CD14-positive monocyte (primary cell): Measurements from ENCODE around the gene STON1. TPM values are rescaled to one million over a fixed set of nuclear protein-coding genes. Genes with fewer than 3 reads are reported as not detected.

Experiments
- DNase-seq, 3 donors: peaks; one replicate each; pipeline ENCODE4 v3.0.0-alpha.2; 2011 to 2022
- H2AFZ ChIP-seq: 2 replicates; pipeline ENCODE4 v1.6.0; 2012; ENCODE audit warnings: mild to moderate bottlenecking, low read depth, low read length, inconsistent platforms; ENCODE audit not compliant: insufficient read depth, poor library complexity, severe bottlenecking
- H3K27ac ChIP-seq, 2 donors: 1 replicate in 1 of 2; 2 replicates in 1 of 2; pipeline ENCODE4 v1.5.1; 2012 to 2013; ENCODE audit warnings: low read length in 2 of 2, control low read depth in 1 of 2, inconsistent platforms in 1 of 2, low read depth in 1 of 2, mild to moderate bottlenecking in 1 of 2
- H3K27me3 ChIP-seq, 2 donors: one replicate each; pipeline versions ENCODE4 v1.6.0 to v1.6.1; 2011 to 2013; ENCODE audit warnings: low read length in 2 of 2; ENCODE audit not compliant: control insufficient read depth in 2 of 2, insufficient read depth in 2 of 2
- H3K36me3 ChIP-seq, 2 donors: replicated peaks in 1 of 2; 1 replicate in 1 of 2; 2 replicates in 1 of 2; pipeline versions ENCODE4 v1.5.1 to v1.6.1; 2012 to 2013; ENCODE audit warnings: low read length in 2 of 2, control low read depth in 1 of 2, inconsistent platforms in 1 of 2, mild to moderate bottlenecking in 1 of 2; ENCODE audit not compliant: insufficient read depth in 2 of 2, control insufficient read depth in 1 of 2
- H3K4me1 ChIP-seq, 2 donors: 1 replicate in 1 of 2; 2 replicates in 1 of 2; pipeline versions ENCODE4 v1.5.1 to v1.6.1; 2012 to 2013; ENCODE audit warnings: low read length in 2 of 2, control low read depth in 1 of 2, inconsistent platforms in 1 of 2, mild to moderate bottlenecking in 1 of 2, moderate library complexity in 1 of 2; ENCODE audit not compliant: insufficient read depth in 2 of 2, control insufficient read depth in 1 of 2
- H3K4me2 ChIP-seq: replicated peaks from 2 replicates; pipeline ENCODE3; 2012; ENCODE audit warnings: low read length, moderate library complexity, mild to moderate bottlenecking; ENCODE audit not compliant: poor library complexity, severe bottlenecking; ENCODE audit errors: extremely low read depth
- H3K4me3 ChIP-seq, 3 experiments: fragments of 200-600 bp in 1 of 3; sonication (generic) in 1 of 3; replicated peaks in 1 of 3; 1 replicate in 2 of 3; 2 replicates in 1 of 3; pipeline ENCODE4 v1.5.1; 2011 to 2013; ENCODE audit warnings: low read length in 3 of 3, mild to moderate bottlenecking in 3 of 3, control low read depth in 2 of 3, low read depth in 2 of 3, inconsistent platforms in 1 of 3, moderate library complexity in 1 of 3
- H3K79me2 ChIP-seq: 2 replicates; pipeline ENCODE4 v1.6.0; 2012; ENCODE audit warnings: mild to moderate bottlenecking, control low read depth, inconsistent platforms, low read length, moderate library complexity; ENCODE audit not compliant: insufficient read depth
- H3K9ac ChIP-seq: 2 replicates; pipeline ENCODE4 v1.6.0; 2017; ENCODE audit warnings: low read length, mild to moderate bottlenecking; ENCODE audit not compliant: insufficient read depth, poor library complexity, severe bottlenecking
- H3K9me3 ChIP-seq, 2 donors: replicated peaks in 1 of 2; 1 replicate in 1 of 2; 2 replicates in 1 of 2; pipeline versions ENCODE4 v1.5.1 to v1.6.1; 2012 to 2013; ENCODE audit warnings: low read length in 2 of 2, control low read depth in 1 of 2; ENCODE audit not compliant: control insufficient read depth in 1 of 2, insufficient read depth in 1 of 2
- H4K20me1 ChIP-seq: 2 replicates; pipeline ENCODE4 v1.6.0; 2012; ENCODE audit warnings: mild to moderate bottlenecking, low read length, control low read depth, moderate library complexity; ENCODE audit not compliant: insufficient read depth
- H3K27ac Mint-ChIP-seq, 7 donors: one replicate each; pipeline ENCODE4 v1.8.0; 2020; ENCODE audit warnings: mild to moderate bottlenecking in 7 of 7, mixed read lengths in 7 of 7, moderate library complexity in 6 of 7, inconsistent platforms in 2 of 7
- H3K27me3 Mint-ChIP-seq, 3 donors: one replicate each; pipeline ENCODE4 v1.8.0; 2021 to 2022; ENCODE audit warnings: low read depth in 3 of 3, mild to moderate bottlenecking in 3 of 3, mixed read lengths in 3 of 3, moderate library complexity in 3 of 3, inconsistent platforms in 1 of 3
- H3K36me3 Mint-ChIP-seq, 2 donors: one replicate each; pipeline ENCODE4 v1.8.0; 2020; ENCODE audit warnings: mixed read lengths in 2 of 2, inconsistent platforms in 1 of 2, mild to moderate bottlenecking in 1 of 2
- H3K4me1 Mint-ChIP-seq: one replicate; pipeline ENCODE4 v1.8.0; 2020; ENCODE audit warnings: mild to moderate bottlenecking, mixed read lengths
- H3K4me3 Mint-ChIP-seq, 2 donors: one replicate each; pipeline ENCODE4 v1.8.0; 2020; ENCODE audit warnings: mild to moderate bottlenecking in 2 of 2, mixed read lengths in 2 of 2, moderate library complexity in 1 of 2
- H3K9me3 Mint-ChIP-seq, 7 donors: one replicate each; pipeline ENCODE4 v1.8.0; 2020 to 2022; ENCODE audit warnings: mixed read lengths in 7 of 7, mild to moderate bottlenecking in 6 of 7, moderate library complexity in 6 of 7, inconsistent platforms in 2 of 7
- WGBS: methylation state at CpG from one replicate; pipeline ENCODE4 v1.1.5; 2013; ENCODE audit warnings: missing lambda C conversion rate; ENCODE audit not compliant: insufficient coverage; 5-methylcytosine and 5-hydroxymethylcytosine counted together
- intact Hi-C, 2 donors: fragments of 100-400 bp; cut with micrococcal nuclease; formaldehyde crosslinking; loops; one replicate each; pipeline versions ENCODE4 v1.15.0 to v1.15.1; 2023
- polyA plus RNA-seq, 3 donors: library from polyadenylated mRNA; depleted of rRNA in 1 of 3; unstranded in 2 of 3; stranded (reverse) in 1 of 3; fragments of 300-500 nt in 2 of 3; fragments of >200 nt in 1 of 3; fragmentation: Illumina TruSeq in 2 of 3; gene quantifications; 1 replicate in 2 of 3; 2 replicates in 1 of 3; pipeline ENCODE4 v1.2.3, GENCODE V29; 2012 to 2021
- TF ChIP-seq, protein P1 (sequence below): fragments of 200-600 bp; IDR thresholded peaks from one replicate; pipeline ENCODE4 v1.8.0; 2022; ENCODE audit warnings: antibody characterized with exemption, mild to moderate bottlenecking

Gene STON1
- polyA plus RNA-seq, 3 donors = 0.12 to 0.33 TPM; not detected in 1

- Histone ChIP-seq H3K9me3 (peaks cover 0 to 3% of the 10 kb centered on the region in 2 donors), H3K4me2 (no peak overlapping the region), H4K20me1 (no peaks in the 10 kb centered on the region), H3K4me1 (no peaks in the 10 kb centered on the region), H3K79me2 (no peaks in the 10 kb centered on the region), H3K27me3 (no peaks in the 10 kb centered on the region), H3K4me3 (no peak overlapping the region), H3K27ac (no peak overlapping the region), H3K9ac (no peak overlapping the region), H3K36me3 (no peaks in the 10 kb centered on the region), H2AFZ (no peak overlapping the region)
- WGBS = no CpG with 5 or more reads among the region's 2 CpGs
- Mint-ChIP-seq H3K4me1 (no peaks in the 10 kb centered on the region), H3K27me3 (peaks cover 0 to 9% (median 4%) of the 10 kb centered on the region in 3 donors), H3K27ac (no peak overlapping the region), H3K36me3 (no peaks in the 10 kb centered on the region), H3K9me3 (peaks cover 0 to 5% (median 2%) of the 10 kb centered on the region in 7 donors), H3K4me3 (no peak overlapping the region)
- TF ChIP-seq, protein P1, sequence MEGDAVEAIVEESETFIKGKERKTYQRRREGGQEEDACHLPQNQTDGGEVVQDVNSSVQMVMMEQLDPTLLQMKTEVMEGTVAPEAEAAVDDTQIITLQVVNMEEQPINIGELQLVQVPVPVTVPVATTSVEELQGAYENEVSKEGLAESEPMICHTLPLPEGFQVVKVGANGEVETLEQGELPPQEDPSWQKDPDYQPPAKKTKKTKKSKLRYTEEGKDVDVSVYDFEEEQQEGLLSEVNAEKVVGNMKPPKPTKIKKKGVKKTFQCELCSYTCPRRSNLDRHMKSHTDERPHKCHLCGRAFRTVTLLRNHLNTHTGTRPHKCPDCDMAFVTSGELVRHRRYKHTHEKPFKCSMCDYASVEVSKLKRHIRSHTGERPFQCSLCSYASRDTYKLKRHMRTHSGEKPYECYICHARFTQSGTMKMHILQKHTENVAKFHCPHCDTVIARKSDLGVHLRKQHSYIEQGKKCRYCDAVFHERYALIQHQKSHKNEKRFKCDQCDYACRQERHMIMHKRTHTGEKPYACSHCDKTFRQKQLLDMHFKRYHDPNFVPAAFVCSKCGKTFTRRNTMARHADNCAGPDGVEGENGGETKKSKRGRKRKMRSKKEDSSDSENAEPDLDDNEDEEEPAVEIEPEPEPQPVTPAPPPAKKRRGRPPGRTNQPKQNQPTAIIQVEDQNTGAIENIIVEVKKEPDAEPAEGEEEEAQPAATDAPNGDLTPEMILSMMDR = no peak
- DNase-seq = no peak
- intact Hi-C loops = no loop called here
These were observed 94.7 kb downstream of the STON1 start for GRCh38 chr2:48624696-48625095.

- Histone ChIP-seq H2AFZ (no peak overlapping the region), H3K4me1 (no peaks in the 10 kb centered on the region), H3K9ac (no peak overlapping the region), H3K79me2 (no peaks in the 10 kb centered on the region), H3K4me2 (no peak overlapping the region), H3K27ac (no peak overlapping the region), H3K36me3 (no peaks in the 10 kb centered on the region), H3K4me3 (no peak overlapping the region), H4K20me1 (no peaks in the 10 kb centered on the region), H3K27me3 (no peaks in the 10 kb centered on the region), H3K9me3 (peaks cover 0 to 3% of the 10 kb centered on the region in 2 donors)
- TF ChIP-seq, protein P1 = no peak
- Mint-ChIP-seq H3K9me3 (peaks cover 0 to 5% (median 2%) of the 10 kb centered on the region in 7 donors), H3K36me3 (no peaks in the 10 kb centered on the region), H3K27me3 (peaks cover 0 to 9% (median 4%) of the 10 kb centered on the region in 3 donors), H3K4me1 (no peaks in the 10 kb centered on the region), H3K27ac (no peak overlapping the region), H3K4me3 (no peak overlapping the region)
- intact Hi-C loops = no loop called here
- no peak for DNase-seq
These were observed 96.1 kb downstream of the STON1 start for GRCh38 chr2:48626047-48626446.
